ENCODE results near the gene ACTR10. TPM values are rescaled to one million over a fixed set of nuclear protein-coding genes. Genes with fewer than 3 reads are reported as not detected.

Gene ACTR10
- total and polyA plus RNA-seq, 9 donors: 54.1 to 105 (median 80.1) TPM

GRCh38 chr14:58191763-58192601 is 8.0 kb upstream of the ACTR10 start:
- intact Hi-C loops (cut with DNase I): no loop called here
- H3K4me1 ChIP-seq (ENCODE audit: insufficient read depth): no peaks in the 10 kb centered on the region
- H3K27ac ChIP-seq: no peak overlapping the region
- H3K4me3 ChIP-seq: no peak overlapping the region
- 58 to 70% (median 61%) methylated on average over 3 of the region's 3 CpGs for WGBS, 3 donors
- H3K36me3 ChIP-seq: no peaks in the 10 kb centered on the region
- no peaks in the 10 kb centered on the region for H3K9me3 ChIP-seq
- no peaks in the 10 kb centered on the region for H3K27me3 ChIP-seq
- DNase-seq: no peak
- TF ChIP-seq EP300 (IDR thresholded peaks at IDR 0.05) (no peak), POLR2A (IDR thresholded peaks at IDR 0.05) (no peak), CTCF (IDR thresholded peaks at IDR 0.05) (no peak)

GRCh38 chr14:58193542-58193941 is 6.4 kb upstream of the ACTR10 start:
- no peak for DNase-seq
- Histone ChIP-seq H3K27ac (no peak overlapping the region), H3K4me3 (no peak overlapping the region), H3K36me3 (no peaks in the 10 kb centered on the region), H3K9me3 (no peaks in the 10 kb centered on the region), H3K27me3 (no peaks in the 10 kb centered on the region), H3K4me1 (ENCODE audit: insufficient read depth) (no peaks in the 10 kb centered on the region)
- intact Hi-C loops (cut with DNase I): no loop called here
- TF ChIP-seq CTCF (IDR thresholded peaks at IDR 0.05) (no peak), EP300 (IDR thresholded peaks at IDR 0.05) (no peak), POLR2A (IDR thresholded peaks at IDR 0.05) (no peak)
- WGBS, 3 donors: 58 to 61% (median 59%) methylated on average over 2 of the region's 2 CpGs

- 80 to 90% (median 82%) methylated on average over 1 of the region's 1 CpG for WGBS, 3 donors
- H3K4me3 ChIP-seq: no peak overlapping the region
- no peaks in the 10 kb centered on the region for H3K36me3 ChIP-seq
- H3K4me1 ChIP-seq (ENCODE audit: insufficient read depth): no peaks in the 10 kb centered on the region
- no peak overlapping the region for H3K27ac ChIP-seq
- no peaks in the 10 kb centered on the region for H3K27me3 ChIP-seq
- intact Hi-C loops (cut with DNase I): no loop called here
- H3K9me3 ChIP-seq: no peaks in the 10 kb centered on the region
- DNase-seq: no peak
- TF ChIP-seq POLR2A (IDR thresholded peaks at IDR 0.05) (no peak), CTCF (IDR thresholded peaks at IDR 0.05) (no peak), EP300 (IDR thresholded peaks at IDR 0.05) (no peak)
These were observed 3.8 kb upstream of the ACTR10 start for GRCh38 chr14:58196198-58196597.

- intact Hi-C loops (cut with DNase I): no loop called here
- no peak overlapping the region for H3K27ac ChIP-seq
- H3K36me3 ChIP-seq: no peaks in the 10 kb centered on the region
- H3K27me3 ChIP-seq: no peaks in the 10 kb centered on the region
- H3K4me1 ChIP-seq (ENCODE audit: insufficient read depth): peaks cover 2% of the 10 kb centered on the region
- TF ChIP-seq EP300 (IDR thresholded peaks at IDR 0.05): no peak
- TF ChIP-seq POLR2A (IDR thresholded peaks at IDR 0.05): no peak
- TF ChIP-seq CTCF (IDR thresholded peaks at IDR 0.05): no peak
- H3K4me3 ChIP-seq: no peak overlapping the region
- WGBS, 3 donors: 94 to 96% (median 95%) methylated on average over 5 of the region's 5 CpGs
- DNase-seq: no peak
- no peaks in the 10 kb centered on the region for H3K9me3 ChIP-seq
These were observed 1.9 kb upstream of the ACTR10 start for GRCh38 chr14:58198086-58198485.
